ENCODE data around the gene MCRIP1. TPM values are rescaled to one million over a fixed set of nuclear protein-coding genes. Genes with fewer than 3 reads are reported as not detected.

Gene MCRIP1
- total RNA-seq, 1 donor from 2014 or later: 218 TPM

GRCh38 chr17:81813861-81814683 is 19.0 kb downstream of the MCRIP1 start:
- no peak for DNase-seq
- peaks cover 6% of the 10 kb centered on the region for H3K4me1 Mint-ChIP-seq (ENCODE audit: low read depth, unreplicated experiment)
- no peak overlapping the region for H3K4me3 Mint-ChIP-seq (ENCODE audit: unreplicated experiment)
- peaks cover 13% of the 10 kb centered on the region for H3K9me3 Mint-ChIP-seq (ENCODE audit: unreplicated experiment)
- peaks cover 6% of the 10 kb centered on the region for H3K36me3 Mint-ChIP-seq (ENCODE audit: unreplicated experiment)
- H3K27ac Mint-ChIP-seq (ENCODE audit: unreplicated experiment): no peak overlapping the region
- H3K27me3 Mint-ChIP-seq (ENCODE audit: unreplicated experiment): peaks cover 12% of the 10 kb centered on the region
- TF ChIP-seq, protein P1, sequence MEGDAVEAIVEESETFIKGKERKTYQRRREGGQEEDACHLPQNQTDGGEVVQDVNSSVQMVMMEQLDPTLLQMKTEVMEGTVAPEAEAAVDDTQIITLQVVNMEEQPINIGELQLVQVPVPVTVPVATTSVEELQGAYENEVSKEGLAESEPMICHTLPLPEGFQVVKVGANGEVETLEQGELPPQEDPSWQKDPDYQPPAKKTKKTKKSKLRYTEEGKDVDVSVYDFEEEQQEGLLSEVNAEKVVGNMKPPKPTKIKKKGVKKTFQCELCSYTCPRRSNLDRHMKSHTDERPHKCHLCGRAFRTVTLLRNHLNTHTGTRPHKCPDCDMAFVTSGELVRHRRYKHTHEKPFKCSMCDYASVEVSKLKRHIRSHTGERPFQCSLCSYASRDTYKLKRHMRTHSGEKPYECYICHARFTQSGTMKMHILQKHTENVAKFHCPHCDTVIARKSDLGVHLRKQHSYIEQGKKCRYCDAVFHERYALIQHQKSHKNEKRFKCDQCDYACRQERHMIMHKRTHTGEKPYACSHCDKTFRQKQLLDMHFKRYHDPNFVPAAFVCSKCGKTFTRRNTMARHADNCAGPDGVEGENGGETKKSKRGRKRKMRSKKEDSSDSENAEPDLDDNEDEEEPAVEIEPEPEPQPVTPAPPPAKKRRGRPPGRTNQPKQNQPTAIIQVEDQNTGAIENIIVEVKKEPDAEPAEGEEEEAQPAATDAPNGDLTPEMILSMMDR (IDR thresholded peaks at IDR 0.05; ENCODE audit: partially characterized antibody, unreplicated experiment): no peak

- TF ChIP-seq, protein P1 (IDR thresholded peaks at IDR 0.05; ENCODE audit: partially characterized antibody, unreplicated experiment): no peak
- Mint-ChIP-seq H3K4me1 (ENCODE audit: low read depth, unreplicated experiment) (peaks cover 7% of the 10 kb centered on the region), H3K27me3 (ENCODE audit: unreplicated experiment) (peaks cover 14% of the 10 kb centered on the region), H3K27ac (ENCODE audit: unreplicated experiment) (no peak overlapping the region), H3K9me3 (ENCODE audit: unreplicated experiment) (peaks cover 15% of the 10 kb centered on the region), H3K4me3 (ENCODE audit: unreplicated experiment) (no peak overlapping the region), H3K36me3 (ENCODE audit: unreplicated experiment) (peaks cover 8% of the 10 kb centered on the region)
- no peak for DNase-seq
Measured at GRCh38 chr17:81813371-81813684, 19.8 kb downstream of the MCRIP1 start.

DNA sequence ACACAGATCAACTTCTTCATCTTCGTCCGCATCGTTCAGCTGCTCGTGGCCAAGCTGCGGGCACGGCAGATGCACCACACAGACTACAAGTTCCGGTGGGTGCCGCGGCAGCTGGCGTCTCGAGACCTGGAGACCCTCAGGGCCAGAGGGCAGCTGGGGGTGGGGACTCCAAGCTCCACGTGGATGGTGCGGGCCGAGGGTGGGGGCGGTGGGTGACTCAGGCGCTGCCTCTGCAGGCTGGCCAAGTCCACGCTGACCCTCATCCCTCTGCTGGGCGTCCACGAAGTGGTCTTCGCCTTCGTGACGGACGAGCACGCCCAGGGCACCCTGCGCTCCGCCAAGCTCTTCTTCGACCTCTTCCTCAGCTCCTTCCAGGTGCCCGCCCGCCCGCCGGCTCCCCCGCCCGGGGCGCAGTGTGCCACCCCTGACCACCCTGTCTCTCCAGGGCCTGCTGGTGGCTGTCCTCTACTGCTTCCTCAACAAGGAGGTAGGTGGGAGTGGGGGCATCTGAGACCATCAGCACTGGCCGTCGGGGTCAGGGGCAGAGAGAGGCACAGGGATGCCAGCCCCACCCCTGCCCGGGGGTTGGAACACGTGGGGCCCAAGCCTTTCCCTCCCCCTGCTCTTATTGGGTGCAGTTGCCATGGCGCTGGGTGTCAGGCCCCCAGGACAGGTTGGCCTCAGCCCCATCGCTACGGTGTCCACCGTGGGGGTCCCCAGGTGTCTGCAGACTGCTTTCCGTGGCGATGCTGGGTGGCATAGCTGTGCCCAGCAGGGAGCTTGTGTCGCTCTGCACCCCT is 20.3 kb downstream of the MCRIP1 start:
- Mint-ChIP-seq H3K4me1 (ENCODE audit: low read depth, unreplicated experiment) (peaks cover 7% of the 10 kb centered on the region), H3K9me3 (ENCODE audit: unreplicated experiment) (peaks cover 14% of the 10 kb centered on the region), H3K36me3 (ENCODE audit: unreplicated experiment) (peaks cover 8% of the 10 kb centered on the region), H3K27me3 (ENCODE audit: unreplicated experiment) (peaks cover 14% of the 10 kb centered on the region), H3K4me3 (ENCODE audit: unreplicated experiment) (no peak overlapping the region), H3K27ac (ENCODE audit: unreplicated experiment) (no peak overlapping the region)
- TF ChIP-seq, protein P1 (IDR thresholded peaks at IDR 0.05; ENCODE audit: partially characterized antibody, unreplicated experiment): no peak
- no peak for DNase-seq

- Mint-ChIP-seq H3K4me3 (ENCODE audit: unreplicated experiment) (no peak overlapping the region), H3K27ac (ENCODE audit: unreplicated experiment) (no peak overlapping the region), H3K9me3 (ENCODE audit: unreplicated experiment) (peaks cover 12% of the 10 kb centered on the region), H3K36me3 (ENCODE audit: unreplicated experiment) (peaks cover 8% of the 10 kb centered on the region), H3K27me3 (ENCODE audit: unreplicated experiment) (peaks cover 13% of the 10 kb centered on the region), H3K4me1 (ENCODE audit: low read depth, unreplicated experiment) (peaks cover 7% of the 10 kb centered on the region)
- TF ChIP-seq, protein P1 (IDR thresholded peaks at IDR 0.05; ENCODE audit: partially characterized antibody, unreplicated experiment): no peak
- DNase-seq: no peak
Measured at GRCh38 chr17:81811705-81812570, 21.2 kb downstream of the MCRIP1 start.

Measured in glutamatergic neuron (in vitro differentiated cells).